HG03103 (cell line): ENCODE data around the gene DYNLT1.
"Not testable (repeated sequence)": the region's sequence is repeated elsewhere in the genome, so short reads cannot be mapped to it uniquely, and the experiment has no call there.

Experiments
- ATAC-seq: cut with Tn5 transposase; IDR thresholded peaks from one replicate; pipeline ENCODE4 v1.9.1; 2021; ENCODE audit warnings: low read depth; ENCODE audit not compliant: unreplicated experiment

DYNLT1 gene

GRCh38 chr6:158645064-158646022, 800 bp upstream of the DYNLT1 start:
- ATAC-seq, result no peak

DNA sequence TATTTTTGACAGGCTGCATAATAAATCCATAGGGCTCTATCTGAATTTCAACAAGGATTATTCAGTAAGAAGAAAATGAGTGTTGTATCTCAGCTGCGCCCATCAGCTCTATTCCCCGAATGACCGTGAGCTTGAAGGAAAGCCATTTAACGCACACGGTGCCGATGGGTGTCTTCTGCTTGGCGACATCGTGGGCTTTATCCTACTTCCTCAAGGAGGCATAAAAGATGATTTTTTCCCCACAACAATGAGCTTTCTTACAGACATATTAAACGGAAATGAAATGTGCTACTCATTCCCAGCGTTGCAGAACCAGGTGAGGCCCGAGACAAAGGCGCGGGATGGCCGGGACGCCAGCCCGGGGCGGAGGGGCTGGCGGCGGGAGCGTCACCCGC, 710 bp downstream of the DYNLT1 start:
- no peak for ATAC-seq

- no peak for ATAC-seq
Observed at GRCh38 chr6:158642097-158642601, 2.4 kb downstream of the DYNLT1 start.

GRCh38 chr6:158640519-158640918, 4.0 kb downstream of the DYNLT1 start:
- no peak for ATAC-seq

DNA sequence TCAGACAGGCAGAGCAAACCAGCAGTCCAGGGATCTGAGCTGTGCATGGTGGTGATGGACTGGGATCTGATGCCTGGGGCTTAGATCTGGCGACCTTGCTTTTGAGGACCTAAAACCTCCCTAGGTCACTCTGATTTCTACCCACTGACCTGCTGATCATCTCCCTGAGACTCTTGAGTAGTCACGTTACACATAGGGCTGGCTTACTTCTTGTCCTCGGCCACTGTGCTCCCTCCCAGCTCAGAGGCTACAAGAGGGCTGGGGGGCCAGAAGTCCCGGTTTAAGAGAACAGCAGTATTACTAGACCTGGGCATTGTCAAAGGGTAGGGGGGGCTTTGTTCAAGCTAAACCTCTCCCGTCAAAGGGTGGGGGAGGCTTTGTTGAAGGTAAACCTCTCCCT, 5.5 kb downstream of the DYNLT1 start:
- ATAC-seq, result no peak

GRCh38 chr6:158638324-158638854, 6.2 kb downstream of the DYNLT1 start:
- no peak for ATAC-seq

- no peak for ATAC-seq
Observed at GRCh38 chr6:158636778-158637177, 7.8 kb downstream of the DYNLT1 start.

DNA sequence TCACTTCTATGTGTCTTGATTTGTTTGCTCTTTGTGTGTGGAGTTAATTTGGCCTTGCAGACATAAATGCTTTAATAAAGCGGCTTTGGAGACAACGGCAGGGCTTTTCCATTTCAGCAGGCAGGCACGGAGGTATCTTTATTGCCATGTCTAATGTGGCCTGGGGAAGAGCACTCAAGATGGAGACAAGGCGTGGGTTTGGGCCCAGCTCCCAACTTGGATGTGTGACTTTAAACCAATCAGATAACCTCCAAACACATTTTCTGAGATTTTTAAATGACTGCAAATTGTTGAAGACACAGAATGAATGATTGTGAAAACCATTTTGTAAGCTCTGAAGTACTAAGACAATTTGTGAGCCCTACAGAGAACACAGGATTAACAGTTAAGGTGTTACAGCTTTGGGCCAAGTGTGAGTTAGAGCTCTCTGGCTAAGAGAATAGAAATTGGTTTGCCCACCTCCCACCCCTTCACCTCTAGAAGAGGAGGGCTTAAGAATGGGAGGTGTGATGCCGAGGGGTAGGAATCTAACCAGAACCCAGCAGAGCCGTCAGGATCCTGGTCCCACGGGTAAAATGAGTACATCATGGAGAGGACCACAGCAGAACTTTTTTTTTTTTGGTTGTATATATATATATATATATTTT, 9.0 kb downstream of the DYNLT1 start:
- ATAC-seq, result no peak

- ATAC-seq, result no peak
Observed at GRCh38 chr6:158634695-158635426, 9.7 kb downstream of the DYNLT1 start.

DNA sequence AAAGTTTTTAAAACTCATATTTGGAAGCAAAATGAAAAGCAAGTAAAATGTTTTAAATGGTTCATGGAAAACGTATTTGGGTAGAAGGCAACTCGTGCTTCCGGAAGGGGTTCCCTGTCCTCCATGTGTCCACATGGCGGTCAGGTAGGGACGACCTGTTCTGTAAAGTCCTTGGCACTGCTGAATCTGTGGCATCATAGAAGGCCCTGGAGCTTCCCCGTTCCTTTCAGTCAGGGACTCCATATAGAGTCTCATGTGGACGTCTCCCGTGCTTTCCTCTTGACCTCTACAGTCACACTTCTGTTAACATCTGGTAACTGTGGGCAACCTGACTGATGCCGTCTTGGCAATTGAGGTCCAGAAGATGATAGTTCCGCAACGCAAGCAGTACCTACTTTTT, 11.4 kb downstream of the DYNLT1 start:
- no peak for ATAC-seq

DNA sequence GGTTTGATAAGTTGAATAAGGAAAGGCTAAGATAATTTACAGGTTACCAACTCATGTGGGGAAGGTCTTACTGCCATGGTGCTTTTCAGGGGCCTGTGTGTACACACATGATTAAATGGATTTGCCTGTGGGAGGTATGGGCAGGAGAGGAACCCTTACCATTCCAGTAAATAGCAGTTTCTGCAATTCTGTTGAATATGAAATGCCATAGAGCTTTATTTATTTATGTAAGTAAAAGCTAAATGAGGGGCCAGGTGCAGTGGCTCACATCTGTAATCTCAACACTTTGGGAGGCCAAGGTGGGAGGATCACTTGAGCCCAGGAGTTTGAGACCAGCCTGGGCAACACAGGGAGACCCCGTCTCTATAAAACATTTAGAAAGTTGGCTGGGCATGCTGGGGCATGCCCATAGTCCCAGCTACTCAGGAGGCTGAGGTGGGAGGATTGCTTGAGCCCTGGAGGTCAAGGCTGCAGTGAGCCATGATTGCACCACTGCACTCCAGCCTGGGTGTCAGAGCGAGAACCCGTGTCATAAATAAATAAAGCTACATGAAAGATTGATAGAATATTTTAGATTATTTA, 11.9 kb downstream of the DYNLT1 start:
- not testable (repeated sequence) for ATAC-seq

GRCh38 chr6:158631678-158632537, 12.6 kb downstream of the DYNLT1 start:
- no peak for ATAC-seq

DNA sequence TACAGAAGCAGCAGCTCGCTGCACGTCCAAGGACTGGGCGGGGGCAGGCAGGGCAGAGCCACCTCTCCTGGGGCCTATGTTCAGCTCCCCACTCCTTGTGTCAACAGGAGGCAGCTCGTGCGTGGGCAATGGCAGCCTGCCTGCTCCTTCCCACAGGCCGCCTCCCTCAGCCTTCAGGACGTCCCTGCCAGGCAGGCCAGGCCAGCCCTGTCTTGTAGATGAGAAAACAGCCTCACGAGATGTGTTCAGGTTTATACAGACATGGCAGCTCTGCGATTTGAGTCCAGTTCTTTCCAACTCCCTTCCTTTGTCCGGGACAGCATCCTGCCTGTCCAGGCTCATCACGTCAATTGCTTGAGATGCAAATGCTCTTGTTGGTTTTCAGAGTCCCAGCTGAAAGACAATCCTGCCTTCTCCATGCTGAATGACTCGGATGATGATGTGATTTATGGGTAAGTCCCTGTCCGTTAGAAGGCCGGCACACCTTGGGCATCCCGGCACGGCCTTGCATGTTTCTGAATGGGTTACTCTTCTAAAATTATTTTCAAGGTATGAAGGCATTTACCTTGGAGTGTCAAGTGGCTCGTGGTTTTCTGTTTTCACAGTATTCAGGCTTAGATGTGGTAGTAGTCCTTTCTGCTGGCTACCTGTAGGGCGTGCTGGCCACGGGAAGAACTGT, 13.5 kb downstream of the DYNLT1 start:
- ATAC-seq, result no peak

DNA sequence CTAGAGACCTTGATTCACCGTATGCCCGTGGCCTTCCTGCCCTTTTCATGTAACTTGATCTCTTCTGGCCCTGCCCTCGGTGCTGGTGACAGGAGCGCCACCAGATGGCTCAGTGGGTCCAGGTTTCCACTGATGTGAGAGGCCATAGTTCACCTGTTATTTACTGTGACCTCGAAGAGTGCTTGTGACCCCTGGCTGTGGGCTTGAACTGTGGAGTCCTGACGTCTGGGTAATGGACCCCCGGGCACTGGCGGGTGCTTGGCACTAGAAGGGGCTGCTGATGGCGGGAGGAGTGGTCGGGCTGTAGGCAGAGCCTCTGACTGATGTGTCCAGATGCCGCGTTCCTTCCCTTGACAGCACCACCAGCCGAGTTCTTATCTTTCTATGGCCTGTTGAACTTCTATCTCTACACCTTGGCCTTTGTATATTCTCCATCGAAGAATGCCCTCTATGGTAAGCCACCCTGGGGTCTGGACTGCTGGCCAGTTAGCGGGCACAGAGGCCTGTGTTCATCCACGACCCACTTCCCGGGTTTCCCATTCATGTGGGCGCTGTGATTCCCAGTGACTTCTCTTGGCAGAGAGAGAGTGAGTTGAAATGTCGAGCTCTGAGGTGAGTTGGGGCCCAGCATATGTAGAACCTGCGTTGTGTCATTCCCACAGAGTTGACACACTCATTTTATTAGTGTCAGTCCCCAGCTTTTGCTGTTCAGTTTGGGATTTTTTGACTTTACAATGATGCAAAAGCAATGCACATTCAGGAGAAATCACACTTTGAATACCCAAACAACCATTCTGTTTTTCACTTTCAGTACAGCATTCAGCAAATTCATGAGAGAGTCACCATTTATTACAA, 14.9 kb downstream of the DYNLT1 start:
- ATAC-seq, result no peak

DNA sequence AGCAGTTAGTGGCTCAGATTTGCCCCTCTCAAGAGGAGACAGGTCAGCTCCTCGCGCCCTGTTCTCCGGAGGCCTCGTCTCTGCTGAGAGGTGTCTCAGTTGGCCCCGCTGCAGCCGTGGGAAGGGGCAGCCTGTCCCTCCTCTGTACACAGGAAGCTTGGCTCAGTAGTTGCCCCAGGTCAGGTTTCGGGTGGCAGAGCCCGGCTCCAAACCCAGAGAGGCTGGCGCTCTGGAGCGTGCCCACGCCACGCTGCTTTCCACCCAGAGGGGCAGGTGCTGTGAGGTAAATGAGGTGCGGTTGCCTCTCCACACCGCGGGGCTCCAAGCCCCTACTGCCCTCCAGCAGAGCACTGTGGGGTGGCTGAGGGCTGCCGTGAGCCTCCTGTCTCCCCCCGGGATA, 16.0 kb downstream of the DYNLT1 start:
- ATAC-seq, result no peak

DNA sequence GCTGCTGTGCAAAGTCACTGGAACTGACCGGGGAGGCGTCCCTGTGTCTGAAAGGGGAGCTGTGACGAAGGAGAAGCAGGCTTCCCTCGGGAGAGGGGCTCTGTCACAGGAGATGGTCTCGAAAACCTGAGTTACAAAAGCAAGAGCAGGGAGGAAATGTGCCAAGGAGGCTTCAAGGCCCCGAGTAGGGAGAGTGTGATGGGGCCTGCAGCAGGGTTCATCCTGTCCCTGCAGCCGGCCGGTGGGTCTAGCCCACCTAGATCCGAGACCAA, 16.7 kb downstream of the DYNLT1 start:
- ATAC-seq, result no peak

GRCh38 chr6:158627168-158627939, 17.2 kb downstream of the DYNLT1 start:
- ATAC-seq, result no peak
